Mucosa of stomach (tissue), 1 donor: ENCODE measurements around the gene GAP43.

ENCODE experiments used
- H3K27me3 ChIP-seq: one replicate; pipeline ENCODE4 v1.7.0; 2013; ENCODE audit warnings: mild to moderate bottlenecking, low read length; ENCODE audit not compliant: control insufficient read depth, insufficient read depth
- H3K36me3 ChIP-seq: one replicate; pipeline ENCODE4 v1.7.0; 2013; ENCODE audit warnings: low read length; ENCODE audit not compliant: control insufficient read depth, insufficient read depth
- H3K4me1 ChIP-seq: one replicate; pipeline ENCODE4 v1.7.0; 2013; ENCODE audit warnings: mild to moderate bottlenecking, low read length; ENCODE audit not compliant: control insufficient read depth, insufficient read depth
- H3K4me3 ChIP-seq: one replicate; pipeline ENCODE4 v1.7.0; 2013; ENCODE audit warnings: low read length
- H3K9ac ChIP-seq: one replicate; pipeline ENCODE4 v1.7.0; 2013; ENCODE audit warnings: mild to moderate bottlenecking, low read length, moderate library complexity
- H3K9me3 ChIP-seq: one replicate; pipeline ENCODE4 v1.7.0; 2013; ENCODE audit warnings: mild to moderate bottlenecking, low read length, moderate library complexity; ENCODE audit not compliant: control insufficient read depth
- donor health status: Pancreatic carcinoma.

The GAP43 gene

DNA sequence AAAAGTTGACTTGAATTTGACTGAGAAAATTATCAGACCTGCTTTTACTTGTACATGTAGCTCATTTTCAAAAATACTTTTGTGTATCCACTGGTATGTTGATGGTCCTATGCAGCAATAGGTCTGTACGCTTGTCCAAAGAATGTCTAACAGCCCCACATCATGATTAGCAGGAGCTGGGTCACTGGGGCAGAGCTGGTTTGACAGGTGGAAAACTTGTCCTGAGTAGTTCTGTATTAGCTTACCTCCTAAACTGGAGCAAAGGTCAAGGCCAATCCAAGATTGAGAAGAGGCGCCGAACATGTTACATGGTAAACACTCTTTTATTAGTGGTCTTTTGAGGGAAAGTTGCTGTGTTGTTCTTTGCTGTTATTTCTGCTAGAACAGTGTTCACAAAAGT, 50.6 kb downstream of the GAP43 start:
- H3K36me3 ChIP-seq, result no peaks in the 10 kb centered on the region
- no peak overlapping the region for H3K9ac ChIP-seq
- no peaks in the 10 kb centered on the region for H3K27me3 ChIP-seq
- no peak overlapping the region for H3K4me3 ChIP-seq
- H3K4me1 ChIP-seq, result no peaks in the 10 kb centered on the region
- H3K9me3 ChIP-seq, result no peaks in the 10 kb centered on the region

DNA sequence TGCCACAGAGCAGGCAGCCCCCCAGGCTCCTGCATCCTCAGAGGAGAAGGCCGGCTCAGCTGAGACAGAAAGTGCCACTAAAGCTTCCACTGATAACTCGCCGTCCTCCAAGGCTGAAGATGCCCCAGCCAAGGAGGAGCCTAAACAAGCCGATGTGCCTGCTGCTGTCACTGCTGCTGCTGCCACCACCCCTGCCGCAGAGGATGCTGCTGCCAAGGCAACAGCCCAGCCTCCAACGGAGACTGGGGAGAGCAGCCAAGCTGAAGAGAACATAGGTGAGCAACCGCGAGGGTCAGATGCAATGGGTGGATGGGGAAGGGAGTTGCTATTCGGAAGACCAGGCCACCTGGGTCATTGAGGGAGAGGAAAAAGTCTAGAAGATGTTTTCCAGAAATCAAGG, 53.0 kb downstream of the GAP43 start:
- no peaks in the 10 kb centered on the region for H3K9me3 ChIP-seq
- H3K9ac ChIP-seq, result no peak overlapping the region
- H3K36me3 ChIP-seq, result no peaks in the 10 kb centered on the region
- H3K4me3 ChIP-seq, result no peak overlapping the region
- H3K27me3 ChIP-seq, result no peaks in the 10 kb centered on the region
- no peaks in the 10 kb centered on the region for H3K4me1 ChIP-seq

- H3K9ac ChIP-seq, result no peak overlapping the region
- H3K4me1 ChIP-seq, result no peaks in the 10 kb centered on the region
- no peaks in the 10 kb centered on the region for H3K9me3 ChIP-seq
- no peaks in the 10 kb centered on the region for H3K27me3 ChIP-seq
- no peak overlapping the region for H3K4me3 ChIP-seq
- no peaks in the 10 kb centered on the region for H3K36me3 ChIP-seq
These were observed 57.6 kb downstream of the GAP43 start for GRCh38 chr3:115680803-115681345.

GRCh38 chr3:115681736-115682135, 58.4 kb downstream of the GAP43 start:
- Histone ChIP-seq H3K4me3 (no peak overlapping the region), H3K27me3 (no peaks in the 10 kb centered on the region), H3K4me1 (no peaks in the 10 kb centered on the region), H3K9ac (no peak overlapping the region), H3K9me3 (no peaks in the 10 kb centered on the region), H3K36me3 (no peaks in the 10 kb centered on the region)

- Histone ChIP-seq H3K9me3 (no peaks in the 10 kb centered on the region), H3K4me1 (no peaks in the 10 kb centered on the region), H3K4me3 (no peak overlapping the region), H3K36me3 (no peaks in the 10 kb centered on the region), H3K9ac (no peak overlapping the region), H3K27me3 (no peaks in the 10 kb centered on the region)
These were observed 60.0 kb downstream of the GAP43 start for GRCh38 chr3:115683305-115683704.

DNA sequence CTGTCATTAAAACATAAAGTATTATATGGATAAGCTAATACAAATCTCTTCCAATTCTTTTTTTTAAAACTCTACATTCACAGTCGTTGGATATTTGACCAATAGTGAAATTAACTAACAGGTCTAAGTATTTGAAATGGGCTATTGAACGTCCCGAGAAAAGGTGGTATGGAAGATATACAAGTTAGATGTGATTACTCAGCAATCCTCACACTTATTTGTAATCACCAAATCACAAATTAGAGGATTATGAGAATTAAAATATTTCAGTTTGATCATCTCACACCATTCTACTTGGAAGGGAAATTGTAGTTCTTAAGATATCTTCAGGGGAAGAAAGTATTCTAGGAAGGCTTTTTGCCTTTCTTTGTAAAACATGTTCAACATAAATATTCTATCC, 60.5 kb downstream of the GAP43 start:
- Histone ChIP-seq H3K4me3 (no peak overlapping the region), H3K4me1 (no peaks in the 10 kb centered on the region), H3K9ac (no peak overlapping the region), H3K36me3 (no peaks in the 10 kb centered on the region), H3K27me3 (no peaks in the 10 kb centered on the region), H3K9me3 (no peaks in the 10 kb centered on the region)

DNA sequence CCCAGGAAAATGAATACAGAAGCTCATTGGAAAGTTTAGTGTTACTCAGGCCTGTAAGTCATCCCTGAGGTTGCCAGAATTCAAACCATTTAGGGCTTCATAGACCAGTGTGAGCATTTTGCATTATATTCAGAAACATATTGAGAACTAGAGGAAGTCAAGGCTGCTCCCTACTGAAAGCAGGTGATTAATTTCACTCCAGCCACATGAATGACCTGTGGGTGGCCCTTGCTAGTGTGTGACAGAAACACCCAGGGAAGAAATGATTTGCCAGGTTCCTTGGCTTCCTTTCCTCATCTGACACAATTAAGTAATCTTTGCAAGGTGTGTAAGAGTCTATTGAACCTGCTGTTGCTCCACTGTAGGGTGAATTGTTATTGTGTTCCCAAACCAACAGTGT, 61.8 kb downstream of the GAP43 start:
- Histone ChIP-seq H3K4me1 (no peaks in the 10 kb centered on the region), H3K27me3 (no peaks in the 10 kb centered on the region)

DNA sequence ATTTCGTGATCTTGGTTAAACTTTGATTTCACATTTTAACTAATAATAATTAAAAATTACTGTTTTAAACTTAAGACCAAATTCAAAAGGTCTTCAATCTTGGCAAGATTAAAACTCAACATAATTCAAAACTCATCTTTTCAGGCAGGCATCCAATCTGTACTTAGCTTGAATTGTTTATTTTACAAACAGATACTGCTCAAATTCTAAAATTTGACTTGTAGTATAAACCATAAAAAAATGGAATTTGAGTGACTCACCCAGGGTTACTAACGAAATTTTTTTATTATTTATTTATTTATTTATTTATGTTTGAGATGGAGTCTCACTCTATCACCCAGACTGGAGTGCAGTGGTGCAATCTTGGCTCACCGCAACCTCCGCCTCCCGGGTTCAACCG, 64.4 kb downstream of the GAP43 start:
- Histone ChIP-seq H3K36me3 (no peaks in the 10 kb centered on the region), H3K4me1 (no peaks in the 10 kb centered on the region), H3K9ac (no peak overlapping the region), H3K9me3 (no peaks in the 10 kb centered on the region), H3K27me3 (no peaks in the 10 kb centered on the region), H3K4me3 (no peak overlapping the region)

More for the DNA sequence above, 61.8 kb downstream of the GAP43 start:
- Histone ChIP-seq H3K9ac (no peak overlapping the region), H3K9me3 (no peaks in the 10 kb centered on the region), H3K36me3 (no peaks in the 10 kb centered on the region), H3K4me3 (no peak overlapping the region)

DNA sequence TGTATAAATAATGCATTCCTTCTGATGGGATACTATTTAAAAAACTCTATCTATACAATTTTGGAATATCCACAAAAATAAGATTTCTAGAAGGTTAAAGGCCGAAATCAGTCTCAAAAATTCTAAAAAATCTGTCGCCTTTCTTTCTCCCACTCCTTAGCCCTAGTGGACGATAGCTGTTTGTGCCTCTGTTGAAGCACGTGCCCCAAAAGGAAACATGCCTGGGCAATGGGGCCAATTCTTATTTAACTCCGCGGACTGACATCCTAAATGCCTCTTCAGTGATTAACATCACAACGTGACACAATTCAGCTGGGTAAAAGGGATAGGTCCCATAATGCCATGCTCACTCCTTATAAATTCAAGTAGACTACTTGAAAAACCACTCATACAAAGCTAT, 65.1 kb downstream of the GAP43 start:
- H3K36me3 ChIP-seq, result no peaks in the 10 kb centered on the region
- no peaks in the 10 kb centered on the region for H3K9me3 ChIP-seq
- H3K4me3 ChIP-seq, result no peak overlapping the region
- H3K4me1 ChIP-seq, result no peaks in the 10 kb centered on the region
- H3K27me3 ChIP-seq, result no peaks in the 10 kb centered on the region
- H3K9ac ChIP-seq, result no peak overlapping the region

DNA sequence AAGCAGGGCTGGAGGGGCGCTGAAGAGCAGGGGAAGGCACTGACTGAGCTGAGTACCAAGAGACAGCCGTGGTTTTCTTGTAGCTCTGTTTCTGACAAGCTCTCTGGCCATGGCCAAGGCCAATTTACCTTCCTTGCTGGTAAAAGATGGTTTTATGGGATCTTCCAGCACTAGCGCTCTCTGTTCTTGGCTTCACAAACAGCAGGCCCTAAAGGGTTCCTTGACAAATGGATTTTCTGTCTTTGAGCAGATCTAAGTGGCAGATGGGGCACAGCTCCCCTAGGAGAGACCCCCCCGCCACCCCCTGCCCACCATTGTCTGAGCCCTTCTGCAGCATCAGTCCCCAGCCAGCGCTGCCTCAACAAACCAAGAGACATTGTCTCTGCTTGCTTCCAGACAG, 66.6 kb downstream of the GAP43 start:
- no peaks in the 10 kb centered on the region for H3K4me1 ChIP-seq
- H3K36me3 ChIP-seq, result no peaks in the 10 kb centered on the region
- no peak overlapping the region for H3K4me3 ChIP-seq
- H3K27me3 ChIP-seq, result no peaks in the 10 kb centered on the region
- no peaks in the 10 kb centered on the region for H3K9me3 ChIP-seq
- H3K9ac ChIP-seq, result no peak overlapping the region

- Histone ChIP-seq H3K9me3 (no peaks in the 10 kb centered on the region), H3K4me1 (no peaks in the 10 kb centered on the region), H3K9ac (no peak overlapping the region), H3K36me3 (no peaks in the 10 kb centered on the region), H3K27me3 (no peaks in the 10 kb centered on the region), H3K4me3 (no peak overlapping the region)
These were observed 68.7 kb downstream of the GAP43 start for GRCh38 chr3:115691964-115692363.

- no peaks in the 10 kb centered on the region for H3K4me1 ChIP-seq
- no peak overlapping the region for H3K4me3 ChIP-seq
- H3K36me3 ChIP-seq, result no peaks in the 10 kb centered on the region
- H3K9me3 ChIP-seq, result no peaks in the 10 kb centered on the region
- H3K27me3 ChIP-seq, result no peaks in the 10 kb centered on the region
- H3K9ac ChIP-seq, result no peak overlapping the region
These were observed 69.7 kb downstream of the GAP43 start for GRCh38 chr3:115692887-115693524.

DNA sequence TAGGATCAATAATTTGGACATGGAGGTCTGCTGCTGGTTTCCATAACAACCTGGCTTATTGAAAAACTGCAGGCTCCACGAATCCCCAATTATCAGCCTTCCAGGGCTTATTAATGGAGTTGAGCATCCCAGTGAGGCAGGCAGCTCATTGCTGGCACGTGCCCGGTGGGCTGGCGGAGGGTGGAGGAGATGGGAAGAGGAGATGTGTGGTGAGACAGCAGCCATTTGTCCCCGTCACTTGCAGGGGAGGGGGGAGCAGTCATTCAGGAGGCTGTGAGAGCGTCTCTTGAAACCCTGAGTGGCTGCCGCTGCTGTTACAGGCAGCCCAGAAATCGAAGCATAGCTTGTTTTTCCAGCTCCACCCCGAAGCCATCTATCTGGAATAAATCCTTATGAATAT, 70.6 kb downstream of the GAP43 start:
- Histone ChIP-seq H3K9me3 (no peaks in the 10 kb centered on the region), H3K27me3 (no peaks in the 10 kb centered on the region), H3K4me1 (no peaks in the 10 kb centered on the region), H3K36me3 (no peaks in the 10 kb centered on the region), H3K9ac (no peak overlapping the region), H3K4me3 (no peak overlapping the region)
